ENCODE data around the gene AFG3L2. TPM values are rescaled to one million over a fixed set of nuclear protein-coding genes. Genes with fewer than 3 reads are reported as not detected.

The AFG3L2 gene
- total and polyA plus RNA-seq, 2 of the 13 experiments (the other 11 are each of a cell fraction or from before 2014, with no cell fraction given): 28.6 to 86.9 TPM

DNA sequence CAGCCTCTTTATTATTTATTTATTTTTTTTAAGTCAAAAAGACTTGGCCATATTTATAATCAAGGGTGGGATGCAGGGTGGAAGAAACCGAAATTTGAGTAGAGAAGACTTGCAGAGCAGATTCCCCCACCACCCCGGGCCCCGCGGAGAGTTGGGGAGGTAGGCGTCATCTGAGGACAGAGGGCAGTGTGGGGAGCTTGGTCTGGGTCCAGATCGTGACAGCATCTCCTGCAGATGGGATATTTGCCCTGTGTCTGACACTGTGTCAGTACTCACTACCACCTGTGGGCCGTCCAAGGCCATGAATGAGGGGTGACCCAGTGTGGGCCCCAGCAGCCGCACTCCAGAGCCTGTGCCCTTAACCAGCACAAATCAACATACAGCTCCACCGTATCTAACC, 20.2 kb upstream of the AFG3L2 start (continued):
- TF ChIP-seq ZNF580 (CRISPR knock-in tag; IDR thresholded peaks at IDR 0.05; ENCODE audit: borderline replicate concordance, low read depth) (no peak), ZNF205 (CRISPR knock-in tag; IDR thresholded peaks at IDR 0.05) (no peak)

- intact Hi-C loops (cut with micrococcal nuclease; ENCODE audit: unreplicated experiment) (loop anchor here (10.0 kb wide), 2 partner anchors 140 to 540 kb away; no protein-coding TSS in a partner anchor), in situ Hi-C loops (cut with HindIII; ENCODE audit: extremely low pct_ligation_motif_present, low pct_unique_long_range_greater_than_20kb) (loop anchor here (5.0 to 25.0 kb wide), 3 partner anchors 140 to 543 kb away; partner anchors contain the start of genes SEH1L and SPIRE1)
- no peaks in the 10 kb centered on the region for H3K36me3 ChIP-seq (replicated peaks in 1 of 2; ENCODE audit: control insufficient read depth in 1 of 2, insufficient read depth in 2 of 2, low read length in 2 of 2)
- no peak overlapping the region for H3K27ac ChIP-seq (ENCODE audit: extremely low read length, insufficient read depth, low read length)
- 21% methylated on average over 7 of the region's 8 CpGs for WGBS (ENCODE audit: low lambda C conversion rate)
- H3K4me2 ChIP-seq (ENCODE audit: low read depth, low read length): peak overlapping the region; percentile 59
- peak; percentile 47 for ATAC-seq
- no peaks in the 10 kb centered on the region for H3K9me3 ChIP-seq (ENCODE audit: low read length)
- no peak overlapping the region for H2AFZ ChIP-seq (ENCODE audit: low read length)
- H3K79me2 ChIP-seq (ENCODE audit: insufficient read depth, low read length): no peaks in the 10 kb centered on the region
- no peaks in the 10 kb centered on the region for H4K20me1 ChIP-seq (ENCODE audit: insufficient read depth, low read length)
- no TSS peak for BruUV-seq (replicated peaks)
- CTCF ChIA-PET (ENCODE audit: low intra/inter-chr PET ratio, low total read pairs): interaction anchor here (1.7 kb wide), 1 partner anchor 265 kb away, joined by 10 read pairs; no protein-coding TSS in a partner anchor
- H3K4me3 ChIP-seq (replicated peaks in 1 of 3; ENCODE audit: insufficient read depth in 1 of 3, low read depth in 2 of 3, low read length in 3 of 3): no peak overlapping the region; a peak in 1 of 6 replicates
- POLR2A ChIA-PET: no interaction called here
- DNase-seq (ENCODE audit: low spot score): no peak
- H3K27me3 ChIP-seq (ENCODE audit: control insufficient read depth in 1 of 2, insufficient read depth in 2 of 2, low read length in 2 of 2): peaks cover 0 to 17% of the 10 kb centered on the region in 2 experiments; a peak in 1 of 5 replicates
- H3K4me1 ChIP-seq (ENCODE audit: insufficient read depth, low read length): peaks cover 72% of the 10 kb centered on the region
- FAIRE-seq: no peak
- no peak overlapping the region for H3K9ac ChIP-seq (ENCODE audit: insufficient read depth, low read depth, low read length)
- TF ChIP-seq SALL1 (CRISPR knock-in tag; IDR thresholded peaks at IDR 0.05) (peak; percentile 21; the same call in 1 of the 2 replicates), ZNF879 (CRISPR knock-in tag; IDR thresholded peaks at IDR 0.05) (no peak), ZKSCAN1 (IDR thresholded peaks at IDR 0.05; ENCODE audit: low read length) (peak; percentile 91), ZNF687 (CRISPR knock-in tag; IDR thresholded peaks at IDR 0.05) (peak; percentile 37), RAD51 (IDR thresholded peaks at IDR 0.05; ENCODE audit: borderline replicate concordance) (no peak), SMC3 (IDR thresholded peaks at IDR 0.05; ENCODE audit: low read length) (peak; percentile 42), RAD21 (CRISPR knock-in tag; IDR thresholded peaks at IDR 0.05) (peak; percentile 52; the same call in 1 of the 2 replicates), FOXC1 (CRISPR knock-in tag; IDR thresholded peaks at IDR 0.05; ENCODE audit: borderline replicate concordance) (no peak), UBTF (CRISPR knock-in tag; IDR thresholded peaks at IDR 0.05) (no peak), STAG1 (CRISPR knock-in tag; IDR thresholded peaks at IDR 0.05) (peak; percentile 51), EED (CRISPR knock-in tag; IDR thresholded peaks at IDR 0.05) (no peak), SALL2 (CRISPR knock-in tag; IDR thresholded peaks at IDR 0.05) (no peak), ZNF557 (CRISPR knock-in tag; IDR thresholded peaks at IDR 0.05) (no peak)
- TF ChIP-seq, protein P1, sequence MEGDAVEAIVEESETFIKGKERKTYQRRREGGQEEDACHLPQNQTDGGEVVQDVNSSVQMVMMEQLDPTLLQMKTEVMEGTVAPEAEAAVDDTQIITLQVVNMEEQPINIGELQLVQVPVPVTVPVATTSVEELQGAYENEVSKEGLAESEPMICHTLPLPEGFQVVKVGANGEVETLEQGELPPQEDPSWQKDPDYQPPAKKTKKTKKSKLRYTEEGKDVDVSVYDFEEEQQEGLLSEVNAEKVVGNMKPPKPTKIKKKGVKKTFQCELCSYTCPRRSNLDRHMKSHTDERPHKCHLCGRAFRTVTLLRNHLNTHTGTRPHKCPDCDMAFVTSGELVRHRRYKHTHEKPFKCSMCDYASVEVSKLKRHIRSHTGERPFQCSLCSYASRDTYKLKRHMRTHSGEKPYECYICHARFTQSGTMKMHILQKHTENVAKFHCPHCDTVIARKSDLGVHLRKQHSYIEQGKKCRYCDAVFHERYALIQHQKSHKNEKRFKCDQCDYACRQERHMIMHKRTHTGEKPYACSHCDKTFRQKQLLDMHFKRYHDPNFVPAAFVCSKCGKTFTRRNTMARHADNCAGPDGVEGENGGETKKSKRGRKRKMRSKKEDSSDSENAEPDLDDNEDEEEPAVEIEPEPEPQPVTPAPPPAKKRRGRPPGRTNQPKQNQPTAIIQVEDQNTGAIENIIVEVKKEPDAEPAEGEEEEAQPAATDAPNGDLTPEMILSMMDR (CRISPR knock-in tag; IDR thresholded peaks at IDR 0.05): peak; percentile 75
Observed at GRCh38 chr18:12394428-12394827, 17.4 kb upstream of the AFG3L2 start.

All from HepG2 (cell line).